Upper lobe of left lung (tissue), 4 donors: ENCODE results near the gene SPACA4.

Experiments
- CTCF ChIP-seq, 6 experiments: fragments of 450-650 bp in 4 of 6; fragments of 200-600 bp in 2 of 6; sonication (generic) in 2 of 6; IDR thresholded peaks; one replicate each; pipeline ENCODE4 v1.5.1; 2016 to 2019; ENCODE audit warnings: antibody characterized with exemption in 6 of 6
- EP300 ChIP-seq, 4 donors: sonication (generic); formaldehyde crosslinking; IDR thresholded peaks; one replicate each; pipeline ENCODE4 v1.5.1; 2017; ENCODE audit warnings: antibody characterized with exemption in 4 of 4, control low read depth in 2 of 4
- POLR2A ChIP-seq, 4 donors: fragments of 450-650 bp; IDR thresholded peaks; one replicate each; pipeline ENCODE4 v1.5.1; 2016 to 2017; ENCODE audit warnings: antibody characterized with exemption in 4 of 4, mild to moderate bottlenecking in 2 of 4
- POLR2AphosphoS5 ChIP-seq, 2 donors: sonication (generic); formaldehyde crosslinking; IDR thresholded peaks; one replicate each; pipeline ENCODE4 v1.5.1; 2017; ENCODE audit warnings: antibody characterized with exemption in 2 of 2

- TF ChIP-seq CTCF (IDR thresholded peaks at IDR 0.05) (no peak), POLR2A (IDR thresholded peaks at IDR 0.05) (no peak), POLR2AphosphoS5 (IDR thresholded peaks at IDR 0.05) (no peak), EP300 (IDR thresholded peaks at IDR 0.05) (no peak)
Observed at GRCh38 chr19:48618278-48618915, 11.9 kb downstream of the SPACA4 start.
